ENCODE measurements around the gene EPHA7.

Gene EPHA7

DNA sequence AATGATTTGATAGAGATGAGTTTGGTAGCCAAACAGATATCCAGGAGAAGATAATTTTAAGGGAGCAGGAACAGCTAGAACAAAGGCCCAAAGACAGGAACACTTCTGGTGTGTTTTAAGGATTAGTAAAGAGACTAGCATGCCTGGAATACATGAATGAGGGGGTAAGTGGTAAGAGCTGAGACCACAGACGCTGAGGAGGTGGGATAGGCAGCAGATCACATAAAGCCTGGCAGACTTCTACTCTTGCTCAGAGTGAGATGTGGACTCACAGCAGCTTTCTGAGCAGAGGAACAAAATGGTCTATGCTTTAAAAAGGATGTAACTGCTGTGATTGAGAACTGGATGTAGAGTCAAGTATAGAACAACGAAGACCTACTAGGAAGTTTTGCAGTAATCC, 100.1 kb downstream of the EPHA7 start:
- no peak for DNase-seq

DNA sequence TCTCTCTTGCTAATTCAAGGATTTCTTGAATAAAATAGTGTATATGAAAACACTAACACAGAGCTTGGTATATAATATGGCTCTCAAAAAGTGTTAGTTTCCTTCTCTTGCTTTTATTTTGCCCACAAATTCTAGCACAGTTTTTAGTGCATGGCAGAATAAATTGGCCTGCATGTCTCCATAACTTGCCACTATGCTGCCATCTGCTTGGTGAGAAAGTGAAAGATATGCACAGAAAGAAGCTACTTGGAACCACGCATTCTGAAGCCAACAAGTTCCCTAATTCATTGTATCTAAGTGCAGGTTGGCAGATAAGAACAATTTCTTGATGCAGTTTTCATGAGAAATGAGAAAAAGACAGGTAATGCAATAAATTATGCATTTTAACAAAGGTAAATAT, 101.2 kb downstream of the EPHA7 start:
- no peak for DNase-seq

GRCh38 chr6:93317592-93317991, 101.8 kb downstream of the EPHA7 start:
- DNase-seq = no peak

DNA sequence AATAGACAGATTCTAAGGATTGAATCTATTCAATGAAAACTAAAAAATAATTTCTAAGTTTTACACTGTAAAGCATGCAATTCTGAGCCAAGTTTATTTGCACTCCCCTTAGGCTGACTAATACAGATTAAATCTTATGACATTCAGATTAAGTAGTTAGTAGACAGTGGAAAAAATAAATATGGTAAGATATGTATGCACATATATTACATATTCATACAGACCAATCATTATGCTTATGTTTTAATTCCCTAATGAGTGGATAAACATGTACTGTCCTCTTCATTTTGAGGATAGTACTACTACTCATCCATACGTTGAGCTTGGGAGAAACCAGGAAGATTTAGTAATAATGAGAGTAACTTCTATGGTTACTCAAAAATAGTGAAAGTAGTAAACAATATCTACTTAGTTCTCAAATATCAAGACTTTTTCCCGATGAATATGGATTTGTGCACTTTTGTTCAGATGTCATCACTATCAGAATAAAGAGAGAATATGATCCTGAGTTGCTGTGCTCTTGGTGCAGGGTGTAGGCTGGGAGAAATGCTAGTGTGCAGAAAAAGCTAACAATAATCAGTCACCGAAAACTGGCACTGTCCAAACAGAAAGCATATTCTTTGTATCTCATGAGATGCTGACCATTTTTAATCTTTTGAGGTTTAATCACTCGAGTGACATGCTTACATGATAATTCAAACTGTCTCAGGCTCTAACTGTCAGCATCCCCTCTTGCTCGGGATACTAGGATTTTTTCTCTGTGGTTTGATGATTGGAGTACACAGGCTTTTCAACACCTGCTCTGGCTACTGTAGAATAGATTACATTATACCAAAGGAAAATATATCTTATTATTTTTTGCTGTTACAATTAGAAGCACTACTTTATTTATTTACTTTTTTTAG, 111.6 kb downstream of the EPHA7 start:
- DNase-seq = no peak

DNA sequence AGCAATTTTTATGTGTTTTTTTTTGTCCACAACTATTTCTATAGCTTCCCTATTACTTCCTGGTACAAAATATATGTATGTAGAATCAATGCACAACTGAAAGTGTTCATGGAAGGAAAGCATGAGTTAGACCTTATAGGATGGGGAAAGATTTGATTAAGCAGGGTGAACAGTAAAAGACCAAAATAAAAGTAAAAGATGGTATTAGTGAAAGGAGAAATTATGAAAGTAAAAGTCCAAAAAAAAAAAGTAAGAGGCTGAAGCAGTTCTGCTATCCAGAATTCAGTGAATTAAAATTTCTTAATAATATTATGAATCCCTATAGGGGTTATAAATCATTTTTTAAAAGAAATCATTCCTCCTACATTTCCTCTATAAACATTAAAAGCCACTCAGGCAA, 114.3 kb downstream of the EPHA7 start:
- no peak for DNase-seq

- no peak for DNase-seq
Measured at GRCh38 chr6:93304505-93304904, 114.9 kb downstream of the EPHA7 start.

DNA sequence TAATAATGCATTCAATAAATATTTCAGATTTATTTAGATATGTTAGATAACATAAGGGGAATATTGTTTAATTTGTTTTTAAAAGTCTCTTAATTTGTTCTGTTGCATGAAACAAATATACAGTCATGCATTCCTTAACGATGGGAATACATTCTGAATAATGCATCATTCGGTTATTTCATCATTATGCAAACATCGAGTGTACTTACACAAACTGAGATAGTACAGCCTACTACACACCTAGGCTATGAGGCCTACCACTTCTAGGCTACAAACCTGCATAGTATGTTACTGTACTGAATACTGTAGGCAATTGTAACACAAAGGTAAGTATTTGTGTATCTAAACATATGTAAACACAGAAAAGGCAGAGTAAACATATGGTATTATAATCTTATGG, 118.7 kb downstream of the EPHA7 start:
- peak; percentile 45 for DNase-seq

DNA sequence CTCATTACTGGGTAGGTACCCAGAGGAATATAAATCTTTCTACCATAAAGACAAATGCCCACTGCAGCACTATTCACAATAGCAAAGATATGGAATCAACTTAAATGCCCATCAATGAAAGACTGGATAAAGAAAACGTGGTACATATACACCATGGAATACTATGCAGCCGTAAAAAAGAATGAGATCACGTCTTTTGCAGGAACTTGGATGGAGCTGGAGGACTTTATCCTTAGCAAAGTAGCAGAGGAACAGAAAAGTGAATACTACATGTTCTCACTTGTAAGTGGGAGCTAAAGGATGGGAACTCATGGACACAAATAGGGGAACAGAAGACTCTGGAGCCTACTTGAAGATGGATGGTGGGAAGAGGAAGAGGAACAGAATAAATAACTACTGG, 119.7 kb downstream of the EPHA7 start:
- no peak for DNase-seq

- no peak for DNase-seq
Measured at GRCh38 chr6:93295631-93296030, 123.7 kb downstream of the EPHA7 start.

GRCh38 chr6:93294879-93295278, 124.5 kb downstream of the EPHA7 start:
- no peak for DNase-seq

- DNase-seq = peak; percentile 67
Measured at GRCh38 chr6:93293872-93294271, 125.5 kb downstream of the EPHA7 start.

- DNase-seq = no peak
Measured at GRCh38 chr6:93293460-93293859, 125.9 kb downstream of the EPHA7 start.

GRCh38 chr6:93282521-93283031, 136.8 kb downstream of the EPHA7 start:
- no peak for DNase-seq

DNA sequence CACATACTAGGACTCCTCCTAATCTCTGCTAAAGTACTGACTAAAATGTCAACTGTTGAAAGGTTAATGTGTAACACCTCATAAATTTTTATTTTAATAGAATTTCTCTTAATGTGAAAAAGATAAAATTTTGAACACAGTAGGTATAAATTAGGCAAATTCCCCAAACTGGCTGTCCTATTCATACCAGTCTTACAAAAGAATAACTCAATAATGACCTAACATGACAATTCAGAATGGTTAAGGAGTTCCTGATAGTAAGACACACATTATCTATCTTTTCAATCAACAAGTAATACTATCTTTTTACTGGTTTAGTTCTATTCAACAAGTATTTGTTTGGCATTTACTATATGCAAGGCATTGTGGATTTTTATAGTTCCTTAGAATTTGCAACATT, 141.1 kb downstream of the EPHA7 start:
- DNase-seq = no peak

- no peak for DNase-seq
Measured at GRCh38 chr6:93272896-93273295, 146.5 kb downstream of the EPHA7 start.

GRCh38 chr6:93272211-93272610, 147.1 kb downstream of the EPHA7 start:
- no peak for DNase-seq

DNA sequence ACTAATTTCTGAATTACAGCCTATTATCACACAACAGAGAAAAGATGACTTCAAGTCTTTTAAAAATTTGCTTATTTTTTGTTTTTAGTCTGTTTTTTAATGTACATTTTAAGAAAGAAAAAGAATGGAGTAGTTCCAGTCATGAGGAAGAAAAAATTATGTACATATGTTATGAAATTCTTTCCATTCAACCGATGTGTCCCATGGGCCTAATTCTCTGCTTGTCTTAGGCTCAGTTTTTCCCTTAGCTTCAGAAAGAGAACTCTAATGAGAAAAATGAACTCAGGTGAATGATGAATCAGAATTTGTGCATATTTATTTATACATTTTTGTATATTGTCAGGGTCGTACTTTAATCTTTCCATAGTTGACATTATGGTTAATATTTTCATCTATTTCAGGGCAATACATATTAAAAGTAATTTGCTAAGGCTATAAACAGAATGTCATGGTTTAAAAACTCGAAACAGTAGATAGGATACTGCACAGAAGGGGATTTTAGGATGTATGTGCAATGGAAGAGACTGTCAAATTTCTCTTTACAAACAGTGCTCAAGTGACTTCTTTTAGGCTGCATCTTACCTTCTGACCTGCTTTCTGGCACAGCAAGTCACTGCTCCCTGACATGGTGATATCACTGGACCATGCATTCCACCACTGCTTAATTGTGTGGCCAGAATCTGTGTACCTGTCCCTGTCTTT, 153.1 kb downstream of the EPHA7 start:
- no peak for DNase-seq

DNA sequence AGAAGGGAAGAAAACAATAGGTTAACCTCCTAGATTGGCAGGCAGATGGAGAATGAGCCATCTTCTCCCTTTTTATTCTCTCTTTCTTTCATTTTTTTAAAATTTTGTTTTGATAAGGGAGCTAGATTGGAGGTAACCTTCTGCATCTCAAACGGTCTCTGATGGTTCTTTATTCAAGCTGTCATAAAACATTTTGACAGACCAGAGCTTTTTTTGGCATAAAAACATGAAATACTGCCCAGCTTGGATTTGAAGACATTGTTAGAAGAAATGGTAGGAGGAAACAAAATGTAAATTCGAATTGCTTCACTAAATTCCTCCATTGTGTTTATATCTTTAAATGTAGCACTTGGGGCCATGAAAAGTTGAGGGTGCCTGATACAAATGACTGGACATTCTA, 158.5 kb downstream of the EPHA7 start:
- no peak for DNase-seq

- DNase-seq = no peak
Measured at GRCh38 chr6:93259332-93259731, 160.0 kb downstream of the EPHA7 start.

DNA sequence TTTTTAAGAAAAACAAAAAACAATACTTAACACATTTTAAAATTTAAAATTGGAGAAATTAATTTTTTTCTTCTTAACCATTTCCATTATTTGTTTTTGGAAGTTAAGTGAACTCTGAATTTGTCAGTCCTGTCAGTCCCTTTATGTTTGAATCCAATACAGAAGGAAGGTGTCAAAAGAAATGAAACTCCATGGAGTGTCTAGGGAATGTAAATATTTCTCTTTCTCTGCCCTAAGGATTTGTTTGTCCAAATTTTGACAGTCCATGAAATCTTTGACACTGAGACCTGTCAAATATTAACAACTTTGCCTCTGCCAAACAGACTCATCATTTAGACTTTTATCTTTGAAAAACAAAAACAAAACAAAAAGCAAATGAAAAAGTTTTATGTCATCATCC, 166.4 kb downstream of the EPHA7 start:
- no peak for DNase-seq

DNA sequence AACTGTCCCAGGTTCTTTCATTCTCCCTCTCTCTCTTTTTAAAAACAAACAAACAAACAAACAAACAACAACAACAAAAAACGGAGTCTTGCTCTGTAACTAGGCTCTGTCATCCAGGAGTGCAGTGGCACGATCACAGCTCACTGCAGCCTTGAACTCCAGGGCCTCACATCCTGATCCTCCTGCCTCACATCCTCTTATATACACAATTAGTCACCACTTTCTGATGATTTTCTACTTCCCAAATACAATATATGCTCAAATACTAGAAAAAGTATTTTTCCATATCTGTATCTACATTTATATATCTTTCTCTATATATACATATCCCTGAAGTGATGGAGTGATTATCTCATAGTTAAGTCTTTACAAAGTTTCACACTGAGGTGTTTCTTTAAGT, 170.7 kb downstream of the EPHA7 start:
- DNase-seq = no peak

DNA sequence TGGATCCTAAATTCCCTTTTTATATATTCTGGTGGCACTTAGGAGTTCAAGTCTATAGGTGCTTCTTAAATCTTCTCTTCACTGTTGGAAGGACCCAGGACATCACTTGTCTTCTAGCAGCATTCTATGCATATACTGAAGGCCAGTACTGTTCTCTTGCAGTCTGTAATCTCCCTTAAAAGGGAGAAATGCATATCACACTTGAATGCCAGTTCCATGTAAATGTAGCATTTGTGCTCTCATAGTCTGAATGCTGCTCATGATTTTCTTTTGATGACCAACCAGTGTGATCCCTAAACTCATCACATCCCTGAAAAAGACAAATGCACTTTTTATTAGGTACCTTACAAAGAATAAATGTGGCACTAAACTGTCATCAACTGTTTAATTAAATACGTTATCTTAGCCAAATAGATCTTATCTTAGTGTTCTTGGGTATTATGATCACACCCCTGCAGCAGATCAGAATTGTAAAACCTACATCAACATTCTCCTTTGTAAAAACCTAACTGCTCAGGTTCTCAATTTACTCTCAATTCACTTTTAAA, 176.1 kb downstream of the EPHA7 start:
- no peak for DNase-seq

DNA sequence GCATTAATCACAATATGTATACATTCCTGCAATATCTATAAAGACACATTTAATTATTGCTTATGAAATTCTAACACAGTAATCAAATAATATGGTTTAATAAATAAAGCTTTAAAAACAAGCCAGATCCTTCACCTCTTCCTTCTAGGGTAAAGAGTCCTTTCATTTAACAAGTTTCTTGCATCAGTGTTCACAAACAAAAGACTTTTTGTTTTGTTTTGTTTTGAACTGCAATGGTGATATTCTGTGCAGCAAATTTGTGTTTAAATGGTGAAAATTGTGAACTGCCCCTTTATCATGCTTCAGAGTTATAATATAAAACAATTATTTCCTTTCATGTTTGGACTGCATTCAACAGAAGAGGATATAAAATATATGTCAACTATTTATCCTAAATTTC, 177.3 kb downstream of the EPHA7 start:
- DNase-seq = no peak

GRCh38 chr6:93238632-93239031, 180.7 kb downstream of the EPHA7 start:
- DNase-seq = no peak
